IPS-NIHi7 (cell line): Measurements from ENCODE around the gene MFSD12.
"Not testable (repeated sequence)": the region's sequence is repeated elsewhere in the genome, so short reads cannot be mapped to it uniquely, and the experiment has no call there.

Source experiments
- DNase-seq: peaks from one replicate; pipeline ENCODE4 v3.0.0; 2012; ENCODE audit warnings: mixed read lengths; ENCODE audit errors: extremely low spot score

Gene MFSD12

GRCh38 chr19:3522421-3523360, 34.7 kb downstream of the MFSD12 start:
- no peak for DNase-seq

GRCh38 chr19:3521104-3521445, 36.3 kb downstream of the MFSD12 start:
- no peak for DNase-seq

DNA sequence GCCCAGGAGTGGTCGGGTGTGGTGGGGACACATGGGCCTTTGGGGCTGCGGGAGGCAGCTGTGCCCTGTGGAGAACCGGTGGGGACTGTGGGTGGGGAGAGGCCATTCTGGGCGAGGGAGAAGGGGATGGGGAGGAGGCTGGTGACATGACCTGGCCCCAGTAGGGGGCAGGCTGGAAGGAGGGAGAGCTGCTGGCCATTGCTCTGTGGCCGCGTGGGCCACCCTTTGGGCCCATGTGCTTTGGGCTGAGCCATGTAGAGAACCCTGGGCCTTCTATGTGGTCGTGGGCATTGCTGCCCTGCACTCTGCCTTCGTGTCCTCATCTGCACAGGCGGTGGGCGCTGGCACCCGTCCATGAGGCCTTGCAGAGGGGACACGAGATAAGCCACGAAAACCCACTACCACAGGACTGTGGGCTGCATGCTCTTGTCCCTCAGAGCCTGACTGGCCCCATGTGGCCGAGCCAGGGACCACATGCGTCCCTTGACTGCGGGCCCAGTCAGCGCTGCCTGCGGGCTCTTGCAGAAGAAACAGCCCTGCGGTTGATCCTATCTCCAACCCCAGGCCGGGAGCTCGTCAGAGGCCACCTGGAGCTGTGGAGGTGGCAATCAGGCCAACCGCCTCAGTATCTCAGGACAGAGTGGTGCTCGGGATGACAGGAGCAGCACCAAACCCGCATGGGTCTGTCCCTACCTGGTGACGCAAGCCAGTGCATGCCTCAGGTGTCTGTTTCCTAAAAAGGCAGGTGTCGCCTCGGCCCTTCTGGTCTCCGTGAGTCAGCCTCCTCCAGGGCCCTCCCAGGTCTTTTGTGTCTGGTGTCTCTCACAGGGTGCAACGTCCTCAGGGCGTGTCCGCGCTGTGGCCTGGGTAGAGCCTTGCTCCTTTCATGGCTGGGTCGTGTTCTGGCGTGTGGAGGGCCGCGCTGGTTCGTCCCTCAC, 37.0 kb downstream of the MFSD12 start:
- no peak for DNase-seq

DNA sequence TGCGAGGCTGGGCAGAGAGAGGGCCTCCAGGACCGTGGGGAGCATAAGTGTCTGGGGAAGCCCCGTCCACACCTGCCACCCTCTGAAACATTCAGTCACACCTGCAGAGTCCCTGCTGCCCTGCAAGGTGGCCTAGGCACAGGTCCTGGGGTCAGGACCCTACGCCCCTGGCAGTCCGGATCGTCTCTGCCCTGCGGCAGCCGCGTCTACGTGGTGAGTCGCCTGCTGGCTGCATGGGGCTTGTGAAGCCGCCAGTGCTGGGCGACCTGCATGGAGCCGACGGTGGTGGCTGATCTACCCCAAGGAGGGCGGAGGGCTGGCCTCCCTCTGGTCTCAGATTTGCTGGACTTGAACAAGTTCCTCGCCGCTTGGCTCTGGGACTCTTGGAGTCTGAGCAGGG, 38.3 kb downstream of the MFSD12 start:
- DNase-seq = no peak

DNA sequence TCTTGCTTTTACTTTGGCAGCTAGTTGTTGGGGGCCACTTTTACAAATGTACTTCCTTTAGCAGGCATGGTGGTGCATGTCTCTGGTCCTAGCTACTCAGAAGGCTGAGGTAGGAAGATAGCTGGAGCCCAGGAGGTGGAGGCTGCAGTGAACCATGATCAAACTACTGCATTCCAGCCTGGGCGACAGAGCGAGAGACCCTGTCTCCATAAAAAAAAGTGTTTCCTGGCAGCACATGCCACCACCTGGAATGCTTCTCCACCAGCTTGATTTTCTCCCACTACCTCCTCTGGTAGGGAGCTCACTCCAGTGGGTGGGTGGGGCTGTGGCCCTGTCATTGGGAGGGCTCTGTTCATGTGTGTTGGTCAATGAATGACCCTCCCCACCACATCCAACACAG, 38.7 kb downstream of the MFSD12 start:
- no peak for DNase-seq

DNA sequence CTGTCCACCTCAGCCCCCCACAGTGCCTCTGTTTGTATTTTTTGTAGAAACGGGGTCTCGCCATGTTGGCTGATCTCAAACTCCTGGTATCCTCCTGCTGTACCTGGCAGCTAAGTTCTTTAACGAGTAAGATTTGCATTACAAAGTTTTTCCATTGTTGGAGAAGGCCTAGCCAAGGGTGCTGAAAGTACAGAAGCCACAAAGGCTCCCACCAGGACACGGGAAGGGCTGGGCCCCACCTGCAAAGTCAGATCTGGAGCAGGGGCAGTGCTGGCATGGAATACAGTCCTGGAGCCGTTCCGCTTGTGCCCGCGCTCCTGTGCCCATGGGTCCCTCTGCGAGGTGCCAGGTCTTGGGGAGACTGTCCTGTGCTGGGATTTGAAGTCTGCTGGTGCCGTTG, 39.1 kb downstream of the MFSD12 start:
- DNase-seq = peak; percentile 67

DNA sequence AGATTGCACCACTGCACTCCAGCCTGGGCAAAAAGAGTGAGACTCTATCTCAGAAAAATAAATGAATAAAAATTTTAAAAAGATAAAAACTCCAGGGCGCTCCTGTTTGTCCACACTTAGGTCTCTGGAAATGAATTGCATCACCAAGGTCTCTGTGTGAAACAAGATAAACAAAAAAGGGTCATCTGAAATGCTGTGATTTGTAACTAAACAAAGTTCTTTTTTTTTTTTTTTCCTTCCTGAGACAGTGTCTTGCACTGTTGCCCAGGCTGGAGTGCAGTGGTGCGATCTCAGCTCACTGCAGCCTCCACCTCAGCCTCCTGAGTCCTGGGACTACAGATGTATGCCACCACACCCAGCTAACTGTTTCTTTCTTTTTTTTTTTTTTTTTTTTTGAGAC, 39.7 kb downstream of the MFSD12 start:
- no peak for DNase-seq

DNA sequence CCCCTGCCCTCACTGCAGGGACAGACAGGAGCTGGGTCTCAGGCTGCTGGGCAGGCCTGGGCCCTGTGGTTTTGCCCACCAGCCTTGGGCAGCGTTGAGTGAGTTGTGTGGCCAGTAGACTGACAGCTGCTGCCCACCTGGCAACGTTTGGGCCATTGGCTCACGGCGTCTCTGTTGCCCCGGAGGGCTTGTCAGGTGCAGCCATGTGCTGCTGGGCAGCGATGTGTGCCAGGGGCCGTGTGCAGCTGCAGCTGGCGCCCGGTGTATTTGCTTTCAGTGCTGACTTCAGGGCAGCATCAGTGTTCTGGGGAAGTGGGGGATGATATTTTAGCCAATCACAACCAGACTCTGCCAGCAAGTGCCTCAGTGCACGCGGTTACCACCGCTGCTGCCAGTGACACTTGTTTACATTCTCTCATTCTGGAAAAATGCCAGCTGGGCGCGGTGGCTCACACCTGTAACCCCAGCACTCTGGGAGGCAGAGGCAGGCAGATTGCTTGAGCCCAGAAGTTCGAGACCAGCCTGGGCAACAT, 40.6 kb downstream of the MFSD12 start:
- no peak for DNase-seq

DNA sequence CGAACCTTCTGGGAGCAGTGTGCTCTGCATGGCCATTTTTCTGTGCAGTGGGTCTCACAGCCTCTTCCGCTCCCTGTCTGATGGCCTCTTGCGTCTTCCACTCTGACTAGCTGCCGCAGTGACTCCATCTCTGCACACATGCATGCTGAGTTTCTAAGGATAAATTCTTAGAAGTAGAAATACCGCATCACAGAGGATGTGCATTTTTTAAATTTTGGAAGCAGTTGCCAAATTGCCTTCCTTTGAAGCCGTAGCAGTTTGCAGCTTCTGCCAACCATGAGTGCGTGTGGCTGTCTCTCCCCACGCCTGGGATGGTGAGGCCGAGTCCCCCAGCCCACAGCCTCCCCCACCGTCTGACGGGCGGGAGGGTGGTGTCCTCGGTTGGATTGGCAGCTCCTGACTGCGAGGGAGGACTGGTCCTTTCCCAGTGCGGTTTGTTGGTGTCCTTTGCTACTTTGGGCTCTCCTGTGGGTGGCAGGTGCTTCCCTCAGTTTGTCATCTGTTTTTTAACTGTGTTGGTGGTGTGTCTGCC, 41.4 kb downstream of the MFSD12 start:
- DNase-seq = no peak

DNA sequence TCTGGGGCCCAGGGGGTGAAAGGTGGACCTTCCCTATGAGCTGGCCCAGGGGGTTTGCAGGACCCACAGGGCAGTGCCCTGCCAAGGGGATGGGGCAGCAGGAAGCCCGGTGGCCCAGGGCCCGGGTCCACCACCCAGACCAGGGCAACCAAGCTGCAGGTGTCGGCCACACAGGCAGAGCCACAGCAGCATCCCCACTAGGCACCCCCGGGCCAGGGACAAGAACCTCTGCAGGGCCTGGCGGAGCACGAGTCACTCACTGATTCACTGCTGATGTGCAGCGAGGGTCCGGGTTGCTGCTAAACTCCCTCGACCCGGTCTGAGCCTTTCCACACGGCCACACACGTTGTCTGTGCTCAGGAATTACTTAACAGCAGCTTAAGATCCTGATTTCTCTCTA, 42.5 kb downstream of the MFSD12 start:
- no peak for DNase-seq

DNA sequence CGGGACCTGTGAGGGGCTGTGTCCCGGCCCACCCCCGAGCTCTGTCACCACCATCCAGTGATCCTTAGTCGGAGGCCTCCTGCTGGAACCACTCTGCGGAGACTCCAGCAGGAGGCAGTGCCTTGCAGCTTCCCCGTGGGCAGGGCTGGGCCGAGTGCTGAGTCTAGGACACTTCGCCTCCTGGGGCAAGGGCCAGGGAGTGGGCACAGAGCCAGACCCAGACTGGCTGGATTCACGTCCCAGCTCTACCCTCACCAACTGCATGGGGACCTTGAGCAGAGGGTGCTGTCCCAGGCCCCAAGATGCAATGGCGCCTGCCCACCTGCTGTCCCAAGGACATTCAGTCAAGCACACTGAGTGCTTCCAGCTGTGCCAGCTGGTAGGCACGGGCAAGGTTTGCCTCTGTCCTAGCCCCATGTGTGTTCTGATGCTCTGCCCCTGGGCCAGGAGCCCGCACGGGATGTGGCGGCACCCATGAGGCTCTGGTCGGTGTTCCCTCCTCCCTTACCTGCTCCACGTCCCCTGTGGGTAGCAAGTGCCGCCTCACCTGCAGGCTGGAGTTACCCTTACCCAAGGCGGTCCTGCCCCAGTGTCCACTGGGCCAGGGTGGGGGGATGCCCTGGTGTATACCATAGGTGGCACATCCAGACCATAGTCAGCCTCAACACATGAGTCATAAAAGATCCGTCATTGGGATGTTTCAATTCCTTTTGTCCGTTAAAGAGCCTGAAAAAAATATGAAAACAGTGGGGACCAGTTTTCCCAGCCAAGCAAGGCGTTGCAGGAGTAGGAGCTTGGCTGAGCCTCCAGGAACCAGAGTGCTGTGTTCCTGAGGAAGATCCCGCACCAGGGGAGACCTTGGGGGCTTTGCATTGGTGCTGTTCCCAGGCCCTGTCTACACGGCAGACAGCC, 43.9 kb downstream of the MFSD12 start:
- no peak for DNase-seq

DNA sequence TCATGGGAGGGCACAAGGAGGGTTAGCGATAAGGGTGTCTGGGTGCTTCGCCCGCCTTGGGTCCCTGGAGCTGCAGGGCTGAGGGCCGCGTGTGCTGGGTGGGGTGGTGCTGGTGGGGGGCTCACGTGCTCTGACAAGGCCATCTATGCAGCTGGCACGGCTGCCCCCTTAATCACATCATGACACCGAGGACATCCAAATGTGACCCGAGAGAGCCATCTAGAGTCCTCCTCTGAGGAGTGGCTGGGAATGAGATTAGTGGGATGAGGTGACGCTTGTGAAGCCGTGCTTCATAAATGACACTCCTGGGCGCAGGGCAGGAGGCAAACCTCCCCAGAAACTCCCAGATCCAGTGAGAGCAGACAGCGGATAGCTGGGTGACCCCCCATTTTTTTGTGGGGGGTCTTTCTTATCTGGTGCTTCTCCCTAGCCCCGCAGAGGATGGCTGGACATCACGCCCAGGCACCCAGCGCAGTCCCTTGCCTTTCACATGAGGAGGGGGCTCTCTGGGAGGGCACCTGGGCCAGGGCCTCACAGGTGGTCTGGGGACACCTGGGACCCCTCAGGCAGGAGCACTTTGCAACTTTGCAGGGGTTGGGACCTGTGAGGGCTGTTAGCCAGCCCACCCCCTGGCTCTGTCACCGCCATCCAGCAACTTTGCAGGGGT, 44.7 kb downstream of the MFSD12 start:
- DNase-seq = no peak

GRCh38 chr19:3511506-3512251, 45.7 kb downstream of the MFSD12 start:
- no peak for DNase-seq

GRCh38 chr19:3510727-3511126, 46.7 kb downstream of the MFSD12 start:
- DNase-seq = no peak

GRCh38 chr19:3509566-3509989, 47.8 kb downstream of the MFSD12 start:
- no peak for DNase-seq

DNA sequence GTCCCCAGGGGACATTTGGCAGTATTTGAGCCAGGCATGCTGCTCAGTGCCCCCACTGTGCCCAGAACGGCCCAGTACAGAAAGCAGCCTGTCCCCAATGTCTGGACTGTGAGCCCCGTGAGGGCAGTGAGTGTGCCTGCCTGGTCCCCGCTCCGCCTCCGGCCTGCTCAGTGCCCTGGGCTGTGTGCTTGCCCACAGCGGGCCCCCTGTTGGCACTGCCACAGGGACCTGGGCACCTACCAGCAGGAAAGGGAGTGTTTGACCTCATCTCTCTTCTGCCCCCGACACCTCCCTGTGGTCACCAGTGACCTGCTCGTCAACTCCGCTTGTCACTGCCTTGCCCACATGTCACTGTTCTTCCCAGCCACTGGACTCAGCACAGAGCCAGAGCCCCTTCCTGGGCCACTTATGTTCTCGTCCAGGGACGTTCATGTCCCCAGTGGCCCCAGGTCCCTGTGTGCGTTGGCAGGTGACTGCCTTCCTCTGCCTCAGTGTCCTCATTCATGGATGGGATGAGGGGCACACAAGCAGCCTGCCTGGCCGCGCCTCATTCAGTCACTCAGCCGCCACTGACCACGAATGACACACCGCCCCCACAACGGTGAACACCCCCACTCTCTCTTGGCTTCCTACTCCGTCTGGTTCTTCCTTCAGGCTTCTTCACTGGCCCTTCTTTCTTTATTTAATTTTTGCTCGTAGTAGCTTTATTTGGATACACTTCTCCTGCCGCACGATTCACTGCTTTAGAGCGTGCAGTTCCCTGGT, 48.4 kb downstream of the MFSD12 start:
- DNase-seq = no peak

DNA sequence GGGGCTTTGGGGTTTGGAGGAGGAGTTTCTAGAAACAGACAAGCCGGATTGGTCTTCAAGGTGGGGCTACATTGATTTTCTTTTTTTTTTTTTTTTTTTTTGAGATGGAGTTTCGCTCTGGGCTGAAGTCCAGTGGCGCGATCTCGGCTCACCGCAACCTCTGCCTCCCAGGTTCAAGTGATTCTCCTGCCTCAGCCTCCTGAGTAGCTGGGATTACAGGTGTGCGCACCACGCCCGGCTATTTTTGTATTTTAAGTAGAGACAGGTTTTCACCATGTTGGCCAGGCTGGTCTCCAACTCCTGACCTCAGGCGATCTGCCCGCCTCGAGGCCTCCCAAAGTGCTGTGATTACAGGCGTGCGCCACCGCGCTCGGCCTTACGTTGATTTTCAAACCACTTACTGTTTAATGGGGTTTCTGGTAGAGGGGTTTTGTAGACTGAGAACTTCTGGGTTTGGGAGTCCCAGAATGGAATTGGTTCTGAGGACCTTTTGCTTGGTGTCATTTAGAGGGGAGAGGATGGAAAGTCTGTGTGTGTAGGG, 49.2 kb downstream of the MFSD12 start:
- DNase-seq = not testable (repeated sequence)

DNA sequence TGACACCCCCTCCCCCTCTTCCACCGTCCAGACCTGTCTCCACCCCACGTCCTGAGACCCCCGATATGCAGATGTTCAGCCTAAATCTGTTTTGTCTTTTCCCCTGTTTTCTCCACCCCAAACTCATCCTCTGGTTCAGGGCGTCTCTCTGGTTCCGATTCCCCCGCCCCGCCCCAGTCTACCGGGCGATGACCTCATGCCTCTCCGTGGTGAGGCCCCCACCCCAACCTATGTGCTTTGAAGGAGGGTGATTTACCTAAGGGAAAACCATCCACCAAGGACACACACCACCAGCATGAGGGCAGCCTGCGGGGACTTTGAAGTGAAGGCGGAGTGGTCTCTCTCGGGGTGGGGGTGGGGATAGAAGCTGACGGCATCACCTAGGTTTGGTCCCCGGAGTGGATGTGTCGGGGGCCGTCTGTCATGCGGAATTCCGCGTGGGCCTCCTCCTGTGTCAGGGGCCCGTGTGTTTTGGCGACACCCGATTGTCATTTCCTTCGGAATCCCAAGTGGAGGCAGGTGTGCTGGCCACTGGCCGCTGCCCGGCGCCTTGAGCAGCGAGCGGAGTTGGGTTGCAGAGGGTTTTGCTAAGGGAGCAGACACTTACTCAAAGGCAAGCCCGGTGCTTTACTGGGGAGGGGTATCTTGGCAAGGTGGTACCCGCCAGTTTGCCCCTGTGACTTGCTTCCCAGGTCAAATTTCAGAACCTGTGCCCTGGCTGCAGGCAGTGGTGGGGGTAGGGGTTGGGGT, 49.8 kb downstream of the MFSD12 start:
- DNase-seq = peak; percentile 70
